Measurements from ENCODE around the gene SNRNP27.

Gene SNRNP27

GRCh38 chr2:69917852-69918251 lies 24.1 kb downstream of the SNRNP27 start:
- DNase-seq = no peak

- DNase-seq = no peak
Observed at GRCh38 chr2:69918401-69918800, 24.6 kb downstream of the SNRNP27 start.

GRCh38 chr2:69923116-69923515 lies 29.4 kb downstream of the SNRNP27 start:
- no peak for DNase-seq

- no peak for DNase-seq
Observed at GRCh38 chr2:69926849-69927515, 33.2 kb downstream of the SNRNP27 start.

- DNase-seq = no peak
Observed at GRCh38 chr2:69931832-69932595, 38.3 kb downstream of the SNRNP27 start.

- DNase-seq = no peak
Observed at GRCh38 chr2:69932596-69932922, 38.8 kb downstream of the SNRNP27 start.

GRCh38 chr2:69933254-69933828 lies 39.6 kb downstream of the SNRNP27 start:
- DNase-seq = no peak

GRCh38 chr2:69933839-69934613 lies 40.3 kb downstream of the SNRNP27 start:
- no peak for DNase-seq

GRCh38 chr2:69934614-69934908 lies 40.8 kb downstream of the SNRNP27 start:
- DNase-seq = no peak

- DNase-seq = no peak
Observed at GRCh38 chr2:69935011-69935410, 41.3 kb downstream of the SNRNP27 start.

GRCh38 chr2:69936906-69937305 lies 43.1 kb downstream of the SNRNP27 start:
- no peak for DNase-seq

GRCh38 chr2:69937968-69938367 lies 44.2 kb downstream of the SNRNP27 start:
- no peak for DNase-seq

- DNase-seq = no peak
Observed at GRCh38 chr2:69939722-69940121, 46.0 kb downstream of the SNRNP27 start.

- no peak for DNase-seq
Observed at GRCh38 chr2:69940691-69941090, 46.9 kb downstream of the SNRNP27 start.

GRCh38 chr2:69943000-69943842 lies 49.5 kb downstream of the SNRNP27 start:
- no peak for DNase-seq

GRCh38 chr2:69943843-69944525 lies 50.2 kb downstream of the SNRNP27 start:
- no peak for DNase-seq

- no peak for DNase-seq
Observed at GRCh38 chr2:69944756-69945155, 51.0 kb downstream of the SNRNP27 start.

GRCh38 chr2:69945441-69945840 lies 51.7 kb downstream of the SNRNP27 start:
- DNase-seq = no peak

- no peak for DNase-seq
Observed at GRCh38 chr2:69945941-69946340, 52.2 kb downstream of the SNRNP27 start.

GRCh38 chr2:69946351-69947324 lies 52.9 kb downstream of the SNRNP27 start:
- peak; percentile 52 for DNase-seq

All from activated effector memory CD4-positive, alpha-beta T cell treated with Interleukin-2 at 50 U/mL for 16 hours (primary cell).